ENCODE results near the gene CAV3.

DNA sequence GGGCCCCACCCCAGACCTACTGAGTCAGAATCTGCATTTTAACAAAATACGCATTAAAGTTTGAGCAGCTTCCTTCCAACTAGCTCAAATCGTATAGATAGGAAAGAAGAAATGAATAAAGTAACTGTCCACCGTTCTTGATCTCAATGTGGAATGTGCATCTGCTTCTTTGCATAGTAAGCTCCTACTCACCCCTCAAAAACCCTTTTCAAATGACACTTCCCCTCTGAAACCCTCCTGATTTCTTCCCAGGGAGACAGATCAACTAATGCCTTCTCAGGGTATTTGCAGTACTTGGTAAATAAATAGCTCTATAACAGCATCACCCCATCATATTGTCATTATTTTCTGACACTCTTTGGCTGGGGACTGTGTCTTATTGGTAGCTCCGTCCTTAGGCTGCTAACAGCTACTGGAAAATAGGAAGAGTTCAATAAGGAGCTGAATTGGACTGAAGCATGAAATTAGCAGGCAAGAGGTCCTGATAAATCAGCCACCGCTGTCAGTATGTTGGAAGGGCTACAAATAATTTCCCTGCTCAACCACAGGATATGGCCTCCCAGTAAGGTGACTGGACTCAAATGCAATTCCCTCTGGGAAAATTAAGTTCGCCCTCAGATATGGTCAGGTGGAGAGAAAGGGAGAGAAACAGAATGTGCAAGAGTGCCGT, 25.6 kb downstream of the CAV3 start:
- TF ChIP-seq, protein P1, sequence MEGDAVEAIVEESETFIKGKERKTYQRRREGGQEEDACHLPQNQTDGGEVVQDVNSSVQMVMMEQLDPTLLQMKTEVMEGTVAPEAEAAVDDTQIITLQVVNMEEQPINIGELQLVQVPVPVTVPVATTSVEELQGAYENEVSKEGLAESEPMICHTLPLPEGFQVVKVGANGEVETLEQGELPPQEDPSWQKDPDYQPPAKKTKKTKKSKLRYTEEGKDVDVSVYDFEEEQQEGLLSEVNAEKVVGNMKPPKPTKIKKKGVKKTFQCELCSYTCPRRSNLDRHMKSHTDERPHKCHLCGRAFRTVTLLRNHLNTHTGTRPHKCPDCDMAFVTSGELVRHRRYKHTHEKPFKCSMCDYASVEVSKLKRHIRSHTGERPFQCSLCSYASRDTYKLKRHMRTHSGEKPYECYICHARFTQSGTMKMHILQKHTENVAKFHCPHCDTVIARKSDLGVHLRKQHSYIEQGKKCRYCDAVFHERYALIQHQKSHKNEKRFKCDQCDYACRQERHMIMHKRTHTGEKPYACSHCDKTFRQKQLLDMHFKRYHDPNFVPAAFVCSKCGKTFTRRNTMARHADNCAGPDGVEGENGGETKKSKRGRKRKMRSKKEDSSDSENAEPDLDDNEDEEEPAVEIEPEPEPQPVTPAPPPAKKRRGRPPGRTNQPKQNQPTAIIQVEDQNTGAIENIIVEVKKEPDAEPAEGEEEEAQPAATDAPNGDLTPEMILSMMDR (IDR thresholded peaks at IDR 0.05; ENCODE audit: insufficient read depth, low read depth, low read length): no peak
- TF ChIP-seq EZH2 (IDR thresholded peaks at IDR 0.05; ENCODE audit: insufficient read depth, low read length): no peak
